Glomerular visceral epithelial cell (primary cell): ENCODE data around the gene FAIM2.
A peak's percentile ranks its signal among the peaks of the same experiment; 100 is the strongest.

Source experiments
- DNase-seq: peaks from one replicate; pipeline ENCODE4 v3.0.0-alpha.2; 2016; ENCODE audit errors: extremely low spot score

FAIM2 gene

GRCh38 chr12:49824895-49825294 is 78.8 kb downstream of the FAIM2 start:
- DNase-seq: peak; percentile 25

GRCh38 chr12:49824416-49824815 is 79.3 kb downstream of the FAIM2 start:
- DNase-seq: no peak

- no peak for DNase-seq
Observed at GRCh38 chr12:49823951-49824350, 79.7 kb downstream of the FAIM2 start.

- DNase-seq: no peak
Observed at GRCh38 chr12:49823350-49823749, 80.3 kb downstream of the FAIM2 start.

- no peak for DNase-seq
Observed at GRCh38 chr12:49821373-49822287, 82.1 kb downstream of the FAIM2 start.

- DNase-seq: no peak
Observed at GRCh38 chr12:49819786-49820185, 83.9 kb downstream of the FAIM2 start.

- no peak for DNase-seq
Observed at GRCh38 chr12:49818241-49818895, 85.3 kb downstream of the FAIM2 start.
